A673 (cell line): Measurements from ENCODE around the gene DFFB.

ENCODE experiments used
- CTCF ChIP-seq: fragments of 300-800, 200-600 bp; sonication (generic); conservative IDR thresholded peaks from 2 replicates; pipeline ENCODE4 v1.5.1; 2017; ENCODE audit warnings: low read depth, mild to moderate bottlenecking, antibody characterized with exemption, low read length, moderate library complexity, mixed read lengths
- EZH2 ChIP-seq: fragments of 200-600 bp; sonication (generic); IDR thresholded peaks from 2 replicates; pipeline ENCODE4 v1.6.1; 2017; ENCODE audit warnings: borderline replicate concordance, low read depth, mild to moderate bottlenecking, mixed read lengths, antibody characterized with exemption, low read length; ENCODE audit not compliant: poor library complexity, severe bottlenecking

DNA sequence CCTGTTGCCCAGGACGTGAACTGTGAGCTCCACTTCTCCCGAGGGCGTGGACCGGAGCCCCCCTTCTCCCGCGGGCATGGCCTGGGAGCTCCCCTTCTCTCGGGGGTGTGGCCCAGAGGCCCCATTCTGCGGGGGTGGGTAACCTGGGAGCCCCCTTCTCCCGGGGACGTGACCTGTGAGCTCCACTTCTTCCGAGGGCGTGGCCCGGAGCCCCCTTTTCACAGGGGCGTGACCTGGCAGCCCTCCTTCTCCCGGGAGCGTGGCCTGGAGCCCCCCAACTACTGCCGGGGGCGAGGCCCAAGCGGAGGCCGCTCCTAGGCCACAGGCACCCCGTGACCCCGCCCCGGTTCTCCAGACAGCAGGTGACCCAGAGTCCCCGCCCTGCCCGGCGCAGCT lies 42.5 kb downstream of the DFFB start:
- TF ChIP-seq CTCF (no peak), EZH2 (no peak)
